Parathyroid adenoma (tissue), 2 donors: Measurements from ENCODE around the gene FBN2.

Experiments
- H2AFZ ChIP-seq: fragments of 300-600 bp; sonication (generic); one replicate; pipeline ENCODE4 v1.7.0; 2017; ENCODE audit warnings: antibody characterized with exemption, mild to moderate bottlenecking
- H3K27ac ChIP-seq: fragments of 300-600 bp; sonication (generic); one replicate; pipeline ENCODE4 v1.7.0; 2017
- H3K27me3 ChIP-seq: fragments of 300-600 bp; sonication (generic); one replicate; pipeline ENCODE4 v1.7.0; 2017; ENCODE audit warnings: low read length; ENCODE audit not compliant: control insufficient read depth, insufficient read depth
- H3K36me3 ChIP-seq: fragments of 300-600 bp; sonication (generic); one replicate; pipeline ENCODE4 v1.7.0; 2017; ENCODE audit warnings: low read length; ENCODE audit not compliant: control insufficient read depth, insufficient read depth
- H3K4me1 ChIP-seq: fragments of 300-600 bp; sonication (generic); one replicate; pipeline ENCODE4 v1.7.0; 2017; ENCODE audit warnings: control low read depth
- H3K4me2 ChIP-seq: fragments of 300-600 bp; sonication (generic); one replicate; pipeline ENCODE4 v1.7.0; 2017; ENCODE audit warnings: low read length
- H3K4me3 ChIP-seq: fragments of 300-600 bp; sonication (generic); one replicate; pipeline ENCODE4 v1.7.0; 2017; ENCODE audit warnings: low read depth, low read length
- H3K79me2 ChIP-seq: fragments of 300-600 bp; sonication (generic); one replicate; pipeline ENCODE4 v1.7.0; 2017; ENCODE audit warnings: control low read depth
- H3K9ac ChIP-seq: fragments of 300-600 bp; sonication (generic); one replicate; pipeline ENCODE4 v1.7.0; 2017; ENCODE audit warnings: mild to moderate bottlenecking
- H3K9me3 ChIP-seq: fragments of 300-600 bp; sonication (generic); one replicate; pipeline ENCODE4 v1.7.0; 2017; ENCODE audit warnings: low read length; ENCODE audit not compliant: control insufficient read depth
- CTCF ChIP-seq: fragments of 300-600 bp; sonication (generic); IDR thresholded peaks from one replicate; pipeline ENCODE4 v1.7.0; 2017; ENCODE audit warnings: antibody characterized with exemption, mild to moderate bottlenecking
- donor health status: primary hyperparathyroidism.

FBN2 gene

DNA sequence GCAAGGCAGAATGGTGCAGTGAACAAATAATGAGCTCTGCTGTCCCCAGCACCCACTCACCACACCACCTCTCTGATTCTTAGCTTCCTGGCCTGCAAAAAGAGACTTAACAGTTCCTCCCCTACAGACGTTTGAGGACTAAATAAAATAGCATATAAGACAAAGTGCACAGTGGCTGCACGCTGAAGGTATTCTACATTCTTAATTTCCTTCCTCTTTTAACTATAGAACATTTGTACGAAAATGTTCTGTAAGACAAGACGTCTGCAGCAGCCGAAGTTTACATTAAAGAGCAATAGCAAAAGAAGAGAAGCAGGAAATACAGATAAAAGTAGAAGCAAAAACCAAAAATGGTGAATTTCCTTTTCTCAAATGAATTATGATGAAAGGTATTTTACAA is 15.7 kb downstream of the FBN2 start:
- no peaks in the 10 kb centered on the region for H3K79me2 ChIP-seq
- no peak overlapping the region for H3K9ac ChIP-seq
- no peak overlapping the region for H3K4me2 ChIP-seq
- H2AFZ ChIP-seq = no peak overlapping the region
- no peaks in the 10 kb centered on the region for H3K4me1 ChIP-seq
- no peaks in the 10 kb centered on the region for H3K27me3 ChIP-seq
- no peaks in the 10 kb centered on the region for H3K36me3 ChIP-seq
- H3K4me3 ChIP-seq = no peak overlapping the region
- no peak for TF ChIP-seq CTCF
- H3K27ac ChIP-seq = no peak overlapping the region
- no peaks in the 10 kb centered on the region for H3K9me3 ChIP-seq

- Histone ChIP-seq H3K4me1 (no peaks in the 10 kb centered on the region), H3K36me3 (no peaks in the 10 kb centered on the region), H3K27ac (no peak overlapping the region)
Measured at GRCh38 chr5:128519827-128520226, 18.2 kb downstream of the FBN2 start.

GRCh38 chr5:128516978-128517377 is 21.1 kb downstream of the FBN2 start:
- no peak overlapping the region for H3K4me2 ChIP-seq
- H3K79me2 ChIP-seq = no peaks in the 10 kb centered on the region
- no peaks in the 10 kb centered on the region for H3K36me3 ChIP-seq
- no peak for TF ChIP-seq CTCF
- H3K9me3 ChIP-seq = no peaks in the 10 kb centered on the region
- no peak overlapping the region for H3K4me3 ChIP-seq
- no peak overlapping the region for H2AFZ ChIP-seq
- H3K27me3 ChIP-seq = no peaks in the 10 kb centered on the region
- no peak overlapping the region for H3K27ac ChIP-seq
- H3K4me1 ChIP-seq = no peaks in the 10 kb centered on the region
- no peak overlapping the region for H3K9ac ChIP-seq

More at GRCh38 chr5:128519827-128520226, 18.2 kb downstream of the FBN2 start:
- Histone ChIP-seq H3K79me2 (no peaks in the 10 kb centered on the region), H3K27me3 (no peaks in the 10 kb centered on the region), H3K9ac (no peak overlapping the region), H3K4me3 (no peak overlapping the region), H2AFZ (no peak overlapping the region), H3K9me3 (no peaks in the 10 kb centered on the region), H3K4me2 (no peak overlapping the region)
- no peak for TF ChIP-seq CTCF

DNA sequence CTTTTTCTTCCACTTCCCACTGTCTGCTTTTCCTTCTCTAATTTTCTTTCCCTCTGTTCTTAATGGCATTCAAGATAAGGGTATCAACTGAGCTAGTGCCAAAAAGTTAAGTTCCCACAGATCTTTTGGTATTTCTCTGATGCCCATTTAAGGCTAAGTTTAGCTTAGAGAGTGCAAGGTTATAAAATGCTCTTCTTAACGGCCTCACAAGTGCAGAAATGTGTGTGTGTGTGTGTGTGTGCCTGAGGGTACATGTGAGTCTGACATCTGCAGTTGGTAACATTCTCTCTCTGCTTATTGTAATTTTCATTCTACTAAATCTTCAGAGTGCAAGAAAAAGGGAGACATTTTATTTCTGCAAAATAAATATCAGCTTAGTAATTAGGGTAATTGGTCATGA is 24.2 kb downstream of the FBN2 start:
- Histone ChIP-seq H3K9me3 (no peaks in the 10 kb centered on the region), H3K9ac (no peak overlapping the region), H3K4me1 (no peaks in the 10 kb centered on the region), H3K27me3 (no peaks in the 10 kb centered on the region), H2AFZ (no peak overlapping the region), H3K4me2 (no peak overlapping the region), H3K27ac (no peak overlapping the region), H3K36me3 (no peaks in the 10 kb centered on the region), H3K4me3 (no peak overlapping the region), H3K79me2 (no peaks in the 10 kb centered on the region)
- no peak for TF ChIP-seq CTCF

GRCh38 chr5:128512894-128513293 is 25.2 kb downstream of the FBN2 start:
- Histone ChIP-seq H3K9ac (no peak overlapping the region), H3K27ac (no peak overlapping the region), H3K36me3 (no peaks in the 10 kb centered on the region)

More at GRCh38 chr5:128512894-128513293, 25.2 kb downstream of the FBN2 start:
- TF ChIP-seq CTCF = no peak
- no peaks in the 10 kb centered on the region for H3K4me1 ChIP-seq
- H3K4me3 ChIP-seq = no peak overlapping the region
- no peaks in the 10 kb centered on the region for H3K9me3 ChIP-seq
- H3K79me2 ChIP-seq = no peaks in the 10 kb centered on the region
- no peak overlapping the region for H3K4me2 ChIP-seq
- no peak overlapping the region for H2AFZ ChIP-seq
- H3K27me3 ChIP-seq = no peaks in the 10 kb centered on the region
